IMR-90 (cell line): Measurements from ENCODE around the gene MADCAM1. TPM values are rescaled to one million over a fixed set of nuclear protein-coding genes. Genes with fewer than 3 reads are reported as not detected.

Experiments
- ATAC-seq: fragments of 200-7000 bp; cut with Tn5 transposase; 2 replicates; pipeline ENCODE4 v1.9.1; 2020; ENCODE audit warnings: low read depth, mild to moderate bottlenecking, moderate library complexity
- BruUV-seq: library from RNA; stranded (reverse); fragments of 400-500 nt; replicated peaks from 2 replicates; lab custom pipeline; 2021; lab: Mats Ljungman, UMichigan
- CTCF ChIA-PET: fragments of 300-600 bp; formaldehyde crosslinking; extraction: SDS; loops from one replicate; lab custom pipeline; 2021; ENCODE audit warnings: antibody characterized with exemption; lab: Yijun Ruan, JAX
- POLR2A ChIA-PET: fragments of 300-600 bp; sonication (Branson Sonifier 250); formaldehyde crosslinking; loops from one replicate; lab custom pipeline; 2022; ENCODE audit warnings: antibody characterized with exemption; ENCODE audit not compliant: unreplicated experiment; lab: Charles Lee
- DNase-seq: peaks from one replicate; pipeline ENCODE4 v3.0.0; 2013
- H2AFZ ChIP-seq: replicated peaks from 2 replicates; pipeline ENCODE3; 2013; ENCODE audit warnings: low read length, mild to moderate bottlenecking; ENCODE audit not compliant: poor library complexity
- H2AK5ac ChIP-seq: 2 replicates; pipeline ENCODE4 v1.6.1; 2013; ENCODE audit warnings: low read depth, low read length, inconsistent platforms
- H2AK9ac ChIP-seq: replicated peaks from 2 replicates; pipeline ENCODE3; 2013; ENCODE audit warnings: mild to moderate bottlenecking, low read depth, low read length, moderate library complexity; ENCODE audit not compliant: poor library complexity
- H2BK120ac ChIP-seq: 2 replicates; pipeline ENCODE4 v1.6.1; 2013; ENCODE audit warnings: low read depth, low read length, inconsistent platforms
- H2BK15ac ChIP-seq: 3 replicates; pipeline ENCODE4 v1.6.1; 2013; ENCODE audit warnings: low read depth, low read length, inconsistent platforms
- H2BK20ac ChIP-seq: 2 replicates; pipeline ENCODE4 v1.6.1; 2013; ENCODE audit warnings: low read depth, mild to moderate bottlenecking, inconsistent platforms, low read length, moderate library complexity
- H2BK5ac ChIP-seq: 2 replicates; pipeline ENCODE4 v1.6.1; 2013; ENCODE audit warnings: mild to moderate bottlenecking, low read depth, low read length, inconsistent platforms; ENCODE audit not compliant: poor library complexity, severe bottlenecking
- H3K14ac ChIP-seq: replicated peaks from 2 replicates; pipeline ENCODE4 v1.6.1; 2013; ENCODE audit warnings: low read depth, low read length, inconsistent platforms
- H3K18ac ChIP-seq: 2 replicates; pipeline ENCODE4 v1.6.1; 2013; ENCODE audit warnings: low read depth, low read length, control low read depth
- H3K23ac ChIP-seq: 2 replicates; pipeline ENCODE4 v1.6.1; 2013; ENCODE audit warnings: low read depth, low read length, inconsistent platforms
- H3K27ac ChIP-seq: 2 replicates; pipeline ENCODE4 v1.5.1; 2013; ENCODE audit warnings: mild to moderate bottlenecking, control low read depth, low read length; ENCODE audit not compliant: insufficient read depth
- H3K27me3 ChIP-seq: 2 replicates; pipeline ENCODE4 v1.6.1; 2013; ENCODE audit warnings: low read length; ENCODE audit not compliant: control insufficient read depth, insufficient read depth
- H3K36me3 ChIP-seq: 2 replicates; pipeline ENCODE4 v1.6.1; 2013; ENCODE audit warnings: low read length, mixed read lengths; ENCODE audit not compliant: control insufficient read depth, insufficient read depth
- H3K4ac ChIP-seq: 2 replicates; pipeline ENCODE4 v1.6.1; 2013; ENCODE audit warnings: low read depth, low read length, inconsistent platforms
- H3K4me1 ChIP-seq: 2 replicates; pipeline ENCODE4 v1.6.1; 2013; ENCODE audit warnings: low read length, mixed read lengths; ENCODE audit not compliant: control insufficient read depth, insufficient read depth
- H3K4me2 ChIP-seq: 2 replicates; pipeline ENCODE4 v1.6.1; 2013; ENCODE audit warnings: low read depth, mild to moderate bottlenecking, control low read depth, low read length, moderate library complexity
- H3K4me3 ChIP-seq: 2 replicates; pipeline ENCODE4 v1.5.1; 2013; ENCODE audit warnings: low read depth, mild to moderate bottlenecking, control low read depth, low read length, moderate library complexity; ENCODE audit not compliant: insufficient read depth
- H3K56ac ChIP-seq: 2 replicates; pipeline ENCODE4 v1.6.1; 2013; ENCODE audit warnings: low read length, inconsistent platforms; ENCODE audit not compliant: insufficient read depth; ENCODE audit errors: extremely low read depth
- H3K79me1 ChIP-seq, 2 experiments: 2 replicates each; pipeline ENCODE4 v1.6.1; 2013; ENCODE audit warnings: low read length in 2 of 2, inconsistent platforms in 1 of 2, low read depth in 1 of 2
- H3K9ac ChIP-seq: 2 replicates; pipeline ENCODE4 v1.6.1; 2013; ENCODE audit warnings: low read depth, low read length, control low read depth
- H3K9me1 ChIP-seq: 2 replicates; pipeline ENCODE4 v1.6.1; 2013; ENCODE audit warnings: low read length, inconsistent platforms; ENCODE audit not compliant: insufficient read depth
- H3K9me3 ChIP-seq: 2 replicates; pipeline ENCODE4 v1.6.1; 2013; ENCODE audit warnings: low read length; ENCODE audit not compliant: control insufficient read depth, insufficient read depth
- H4K20me1 ChIP-seq: 2 replicates; pipeline ENCODE4 v1.6.1; 2013; ENCODE audit warnings: low read length, inconsistent platforms; ENCODE audit not compliant: insufficient read depth
- H4K5ac ChIP-seq: 2 replicates; pipeline ENCODE4 v1.6.1; 2013; ENCODE audit warnings: mild to moderate bottlenecking, low read depth, low read length, control low read depth
- H4K8ac ChIP-seq, 2 experiments: 2 replicates each; pipeline ENCODE4 v1.6.1; 2013; ENCODE audit warnings: low read depth in 2 of 2, low read length in 2 of 2, control low read depth in 1 of 2, inconsistent platforms in 1 of 2
- H4K91ac ChIP-seq: 2 replicates; pipeline ENCODE4 v1.6.1; 2013; ENCODE audit warnings: low read depth, low read length, inconsistent platforms; ENCODE audit not compliant: insufficient read depth
- BHLHE40 ChIP-seq: fragments of 150-350 bp; IDR thresholded peaks from 2 replicates; pipeline ENCODE4 v1.6.1; 2016; ENCODE audit warnings: mild to moderate bottlenecking, low read depth, low read length
- CEBPB ChIP-seq: IDR thresholded peaks from 2 replicates; pipeline ENCODE4 v1.6.1; 2012; ENCODE audit warnings: low read depth, low read length, improper control_type of control experiment
- CHD1 ChIP-seq: IDR thresholded peaks from 2 replicates; pipeline ENCODE4 v1.6.1; 2012; ENCODE audit warnings: low read depth, low read length, improper control_type of control experiment
- ELK1 ChIP-seq: fragments of 150-350 bp; IDR thresholded peaks from 2 replicates; pipeline ENCODE4 v1.6.1; 2016; ENCODE audit warnings: low read depth, mild to moderate bottlenecking, low read length, moderate library complexity, borderline replicate concordance
- FOS ChIP-seq: fragments of 150-350 bp; IDR thresholded peaks from 2 replicates; pipeline ENCODE4 v1.6.1; 2016; ENCODE audit warnings: low read depth, low read length
- MAZ ChIP-seq: IDR thresholded peaks from 2 replicates; pipeline ENCODE4 v1.6.1; 2012; ENCODE audit warnings: low read depth, mild to moderate bottlenecking, low read length, improper control_type of control experiment, moderate library complexity, borderline replicate concordance
- MXI1 ChIP-seq: IDR thresholded peaks from 2 replicates; pipeline ENCODE4 v1.6.1; 2012; ENCODE audit warnings: low read depth, mild to moderate bottlenecking, low read length, moderate library complexity, borderline replicate concordance
- NFE2L2 ChIP-seq: fragments of 150-350 bp; IDR thresholded peaks from 2 replicates; pipeline ENCODE4 v1.6.1; 2016; ENCODE audit warnings: low read depth, mild to moderate bottlenecking, low read length
- USF2 ChIP-seq: fragments of 150-350 bp; IDR thresholded peaks from 2 replicates; pipeline ENCODE4 v1.6.1; 2017; ENCODE audit warnings: mild to moderate bottlenecking, antibody characterized with exemption, low read length, low read depth
- WGBS, 2 experiments: methylation state at CpG; one replicate each; pipeline versions ENCODE4 v1.1.5 to v1.1.7; 2013; ENCODE audit warnings: missing lambda C conversion rate in 2 of 2; ENCODE audit not compliant: insufficient read length in 1 of 2; ENCODE audit errors: extremely low coverage in 2 of 2; 5-methylcytosine and 5-hydroxymethylcytosine counted together
- dilution Hi-C: fragments of 300-500 bp; cut with HindIII; formaldehyde crosslinking; loops from one replicate; pipeline ENCODE4 v1.14.3; 2018; ENCODE audit warnings: low sequenced_read_pairs; ENCODE audit not compliant: unreplicated experiment
- in situ Hi-C: fragments of 300-500 bp; cut with MboI; formaldehyde crosslinking; loops from 3 replicates; pipeline ENCODE4 v1.14.3; 2019; ENCODE audit warnings: low sequenced_read_pairs, inconsistent platforms, mixed read lengths
- intact Hi-C: fragments of 100-400 bp; cut with micrococcal nuclease; formaldehyde crosslinking; loops from 2 replicates; pipeline ENCODE4 v1.10.0; 2022
- polyA plus RNA-seq, 3 experiments: library from polyadenylated mRNA; depleted of rRNA; stranded (reverse); fragments of >200 nt; gene quantifications; 2 replicates each; pipeline ENCODE4 v1.2.3, GENCODE V29; 2012; ENCODE audit warnings: low replicate concordance in 1 of 3
- total RNA-seq: library from RNA; depleted of rRNA; stranded (reverse); fragments of >200 nt; gene quantifications from 2 replicates; pipeline ENCODE4 v1.2.3, GENCODE V29; 2012

MADCAM1 gene
- total and polyA plus RNA-seq, 2 of the 4 experiments (the other 2 are of a cell fraction), result 0.24 TPM; not detected in 1

DNA sequence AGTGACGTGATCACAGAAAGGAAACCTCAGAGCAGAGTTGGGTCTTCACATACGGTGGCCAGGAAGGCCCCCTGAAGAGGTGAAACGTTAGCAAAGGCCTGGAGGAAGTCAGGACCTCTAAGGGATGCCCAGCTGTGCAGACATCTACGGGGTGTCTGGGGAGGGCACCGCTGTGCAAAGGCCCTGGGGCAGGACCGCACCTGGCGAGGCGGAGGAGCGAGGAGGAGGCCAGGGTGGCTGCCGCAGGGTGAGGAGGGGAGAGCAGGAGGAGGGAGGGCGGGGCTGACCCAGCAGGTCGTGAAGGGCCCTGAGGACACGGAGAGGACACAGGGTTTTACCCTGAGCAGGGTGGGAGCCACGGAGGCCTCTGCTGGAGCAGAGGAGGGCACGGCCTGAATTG is 11.8 kb upstream of the MADCAM1 start:
- no peak overlapping the region for H3K18ac ChIP-seq
- DNase-seq (no peak), ATAC-seq (no peak)
- H3K56ac ChIP-seq, result no peak overlapping the region
- no peak overlapping the region for H4K8ac ChIP-seq
- BruUV-seq, result no TSS peak
- H3K79me1 ChIP-seq, result peaks cover 0 to 2% of the 10 kb centered on the region in 2 experiments; a peak in 1 of 4 replicates
- H3K27ac ChIP-seq, result no peak overlapping the region
- H2BK20ac ChIP-seq, result no peak overlapping the region
- no peak overlapping the region for H2BK5ac ChIP-seq
- H3K9ac ChIP-seq, result no peak overlapping the region
- H4K5ac ChIP-seq, result no peak overlapping the region
- 32% methylated on average over 8 of the region's 15 CpGs; no CpG with 5 or more reads in 1 of the 2 experiments for WGBS, 2 experiments
- H4K20me1 ChIP-seq, result no peaks in the 10 kb centered on the region
- H4K91ac ChIP-seq, result no peak overlapping the region
- ChIA-PET CTCF (no interaction called here), POLR2A (no interaction called here)
- H3K14ac ChIP-seq, result no peak overlapping the region
- peaks cover 8% of the 10 kb centered on the region; the same call in 1 of the 2 replicates for H3K27me3 ChIP-seq
- no peak overlapping the region for H3K4me3 ChIP-seq
- no peak overlapping the region for H2BK120ac ChIP-seq
- no peak overlapping the region for H3K4ac ChIP-seq
- no peak overlapping the region for H2AK9ac ChIP-seq
- H3K9me1 ChIP-seq, result 0 out of 2 replicates have a peak, but pooled peaks cover under 1% of the 10 kb centered on the region
- H3K9me3 ChIP-seq, result no peaks in the 10 kb centered on the region
- intact Hi-C loops (loop anchor here (10.0 kb wide), 1 partner anchor 140 kb away; the partner anchor contains the start of gene MIER2), dilution Hi-C loops (no loop called here), in situ Hi-C loops (no loop called here)
- H2AFZ ChIP-seq, result no peak overlapping the region
- no peak for TF ChIP-seq USF2
- TF ChIP-seq FOS, result no peak
- no peak for TF ChIP-seq NFE2L2
- no peak for TF ChIP-seq CEBPB
- TF ChIP-seq ELK1, result no peak
- no peak for TF ChIP-seq MAZ
- no peak for TF ChIP-seq CHD1
- TF ChIP-seq MXI1, result no peak
- no peak for TF ChIP-seq BHLHE40
- H3K4me1 ChIP-seq, result peaks cover under 1% of the 10 kb centered on the region; the same call in 1 of the 2 replicates
- no peak overlapping the region for H2BK15ac ChIP-seq
- H3K4me2 ChIP-seq, result no peak overlapping the region
- H3K36me3 ChIP-seq, result no peaks in the 10 kb centered on the region
- H2AK5ac ChIP-seq, result no peak overlapping the region
- H3K23ac ChIP-seq, result no peak overlapping the region
